Measurements from ENCODE around the gene ATG4B.

GRCh38 chr2:241617431-241618154 is 19.9 kb upstream of the ATG4B start:
- TF ChIP-seq CTCF (IDR thresholded peaks at IDR 0.05) (no peak), POLR2AphosphoS5 (IDR thresholded peaks at IDR 0.05) (no peak)
